Stimulated activated CD8-positive, alpha-beta memory T cell treated with anti-CD3 and anti-CD28 coated beads, Interleukin-7, amount 100 ng/mL, for 1 hour (primary cell): ENCODE data around the gene MMADHC.
"Not testable (repeated sequence)": the region's sequence is repeated elsewhere in the genome, so short reads cannot be mapped to it uniquely, and the experiment has no call there.

Experiments
- DNase-seq, 2 donors: peaks; one replicate each; pipeline ENCODE4 v3.0.0-alpha.2; 2020; ENCODE audit warnings: low read depth in 2 of 2

Gene MMADHC

GRCh38 chr2:149595056-149595963 is 7.7 kb upstream of the MMADHC start:
- DNase-seq: no peak

DNA sequence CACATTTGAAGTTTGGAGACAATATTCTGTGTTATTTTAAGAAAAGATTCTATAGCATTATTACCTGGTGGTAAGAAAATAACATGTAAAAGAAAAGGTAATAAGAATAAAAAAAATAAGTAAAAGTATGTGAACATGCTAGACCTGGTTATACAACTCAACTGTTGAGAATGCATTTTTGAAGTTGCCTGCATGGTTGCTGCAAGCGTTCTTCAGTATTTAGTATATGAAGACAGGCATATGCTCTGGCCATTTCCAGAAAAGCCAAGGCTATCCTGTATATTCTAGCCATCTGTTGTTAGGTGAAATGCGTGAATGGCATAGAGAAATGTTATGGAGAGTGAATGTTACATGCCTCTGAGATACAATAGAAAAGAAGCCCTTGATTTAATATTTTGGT is 6.8 kb upstream of the MMADHC start:
- DNase-seq: no peak

GRCh38 chr2:149587950-149588487 is 444 bp upstream of the MMADHC start:
- DNase-seq: no peak

DNA sequence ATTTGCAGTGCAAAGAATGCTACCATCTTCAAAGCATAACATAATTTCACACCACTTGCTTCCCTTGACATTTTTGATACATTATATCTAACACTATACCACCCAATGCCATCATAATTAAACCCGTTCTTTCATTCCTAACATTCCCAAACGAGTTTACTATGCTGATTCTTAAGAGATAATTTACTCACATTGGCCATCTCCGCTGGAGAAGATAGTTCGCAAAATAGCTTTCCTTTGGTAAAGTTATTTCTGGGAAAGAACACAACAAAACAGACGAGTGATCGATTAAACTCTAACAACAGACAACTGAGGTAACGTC is 716 bp downstream of the MMADHC start:
- no peak for DNase-seq

DNA sequence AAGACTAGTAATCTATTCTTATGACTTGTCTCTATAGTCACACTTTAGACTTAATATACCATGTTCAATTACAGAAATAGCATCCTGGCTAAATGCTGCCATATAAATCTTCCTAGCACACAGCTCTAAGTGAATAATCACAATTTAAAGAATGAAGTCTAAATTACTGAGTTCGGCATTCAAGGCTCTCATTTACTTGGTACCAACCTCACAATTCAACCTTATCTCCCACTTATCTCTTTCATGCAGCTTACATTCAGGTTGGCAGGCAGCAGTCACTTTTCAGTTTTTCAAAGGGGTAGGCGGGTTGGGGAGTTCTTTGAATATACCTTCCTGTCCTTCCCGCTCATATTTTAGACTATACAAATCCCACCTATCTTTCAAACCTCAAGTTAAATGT is 1.5 kb downstream of the MMADHC start:
- no peak for DNase-seq

DNA sequence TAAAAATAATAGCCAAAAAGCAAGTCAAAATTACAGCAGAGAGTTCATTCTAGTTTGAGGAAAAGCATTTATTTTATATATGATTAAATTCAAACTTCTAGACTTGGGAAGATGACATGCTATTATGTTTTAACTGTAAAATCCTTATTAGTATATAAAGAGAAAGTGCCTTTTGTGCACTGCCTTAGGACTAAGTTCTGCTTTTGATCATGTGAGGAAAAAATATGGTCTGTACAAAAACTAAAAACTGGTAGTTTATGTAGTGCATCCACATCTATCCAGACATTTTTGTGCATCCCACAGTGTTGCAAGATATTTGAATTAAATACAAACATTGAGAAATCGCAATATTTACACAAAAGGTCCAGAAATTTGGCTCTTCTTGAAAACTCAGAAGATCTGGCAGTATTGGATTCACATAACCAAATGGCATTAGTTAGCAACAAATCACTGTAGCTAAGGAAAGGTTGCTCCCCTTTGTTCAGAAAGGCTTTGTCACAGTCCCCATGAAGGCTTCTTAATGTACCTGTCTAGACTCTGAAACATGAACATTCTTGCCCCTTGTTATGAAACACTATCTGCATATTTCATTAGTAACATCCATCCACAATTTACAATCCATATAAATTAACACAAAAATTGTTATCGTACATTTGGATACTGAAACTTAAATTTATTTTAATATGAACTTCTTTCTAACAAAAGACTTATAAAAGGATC is 2.2 kb downstream of the MMADHC start:
- no peak for DNase-seq

- no peak for DNase-seq
Measured at GRCh38 chr2:149579972-149580882, 7.3 kb downstream of the MMADHC start.

- DNase-seq: no peak
Measured at GRCh38 chr2:149577269-149577668, 10.3 kb downstream of the MMADHC start.

GRCh38 chr2:149575752-149576151 is 11.8 kb downstream of the MMADHC start:
- no peak for DNase-seq

DNA sequence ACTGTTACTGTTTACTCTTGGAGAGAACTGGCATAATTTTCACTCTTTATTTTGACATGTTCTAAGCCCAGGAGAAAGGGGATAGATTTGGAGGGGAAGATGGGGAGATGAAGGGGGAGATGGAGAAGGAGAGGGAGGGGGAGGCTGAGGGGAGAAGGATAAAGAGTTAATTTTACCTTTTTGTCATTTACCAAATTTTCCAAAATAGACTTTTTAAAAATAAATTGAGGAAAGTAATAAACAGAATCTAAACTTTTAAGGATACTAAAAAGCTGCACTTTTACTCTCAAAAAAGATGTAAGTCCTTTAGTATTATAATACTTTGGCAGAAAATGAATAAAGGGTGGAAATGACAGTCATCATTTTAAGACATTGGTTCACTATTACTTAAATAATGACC is 12.3 kb downstream of the MMADHC start:
- DNase-seq: no peak

DNA sequence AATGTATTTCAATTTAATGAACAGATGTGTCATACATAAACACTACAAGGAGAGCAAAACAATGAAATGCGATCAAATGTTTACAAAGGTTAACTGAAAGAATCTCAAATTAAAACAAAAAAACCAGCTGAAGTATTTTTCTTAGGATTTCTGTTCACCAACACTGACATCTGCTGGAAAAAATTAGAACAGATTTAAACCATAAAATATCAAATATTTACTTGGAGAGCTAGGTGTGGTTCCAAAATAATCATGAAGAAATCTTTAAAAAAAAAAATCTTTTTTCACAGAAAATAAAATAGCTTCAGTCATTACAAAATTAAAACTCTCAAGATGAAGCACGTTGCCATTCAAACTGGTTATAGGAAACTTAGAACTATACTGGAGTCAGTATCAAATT is 13.8 kb downstream of the MMADHC start:
- DNase-seq: no peak

DNA sequence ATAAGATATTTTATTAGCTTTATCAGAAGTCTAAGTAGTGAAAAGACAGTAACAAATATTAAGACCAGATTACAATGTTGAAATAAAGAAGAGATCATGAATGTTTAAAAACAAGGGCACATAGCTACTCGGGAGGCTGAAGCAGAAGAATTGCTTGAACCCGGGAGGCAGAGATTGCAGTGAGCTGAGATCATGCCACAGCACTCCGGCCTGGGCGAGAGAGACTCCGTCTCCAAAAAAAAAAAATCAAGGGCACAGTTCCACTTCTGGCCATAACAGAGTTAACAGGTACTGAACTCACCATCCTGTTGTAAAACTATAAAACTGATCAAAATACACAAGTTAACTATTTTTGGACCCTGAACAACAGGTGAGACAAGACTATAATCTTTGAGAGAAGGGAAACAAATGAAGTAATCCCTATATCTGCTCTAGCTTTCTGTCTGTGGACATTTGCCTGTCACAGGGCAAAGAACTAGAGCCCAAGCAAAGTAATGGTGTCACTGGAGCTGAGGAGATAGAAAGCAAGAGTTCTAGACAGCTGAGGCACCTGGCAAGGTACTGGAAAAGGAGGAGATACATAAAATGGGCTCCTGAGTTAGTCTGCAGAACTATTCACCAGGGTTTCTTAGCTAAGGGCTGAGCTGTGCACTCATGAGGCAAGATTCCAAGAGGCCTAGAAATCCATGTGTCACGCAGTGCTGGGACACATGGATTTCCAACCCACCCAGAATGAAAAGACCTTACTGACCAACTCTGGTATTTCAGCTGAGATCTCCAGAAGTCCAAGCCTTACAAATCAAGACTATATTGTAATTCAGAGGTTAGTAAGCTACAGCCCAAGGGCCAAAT is 15.2 kb downstream of the MMADHC start:
- DNase-seq: no peak

- no peak for DNase-seq
Measured at GRCh38 chr2:149568138-149568537, 19.4 kb downstream of the MMADHC start.

DNA sequence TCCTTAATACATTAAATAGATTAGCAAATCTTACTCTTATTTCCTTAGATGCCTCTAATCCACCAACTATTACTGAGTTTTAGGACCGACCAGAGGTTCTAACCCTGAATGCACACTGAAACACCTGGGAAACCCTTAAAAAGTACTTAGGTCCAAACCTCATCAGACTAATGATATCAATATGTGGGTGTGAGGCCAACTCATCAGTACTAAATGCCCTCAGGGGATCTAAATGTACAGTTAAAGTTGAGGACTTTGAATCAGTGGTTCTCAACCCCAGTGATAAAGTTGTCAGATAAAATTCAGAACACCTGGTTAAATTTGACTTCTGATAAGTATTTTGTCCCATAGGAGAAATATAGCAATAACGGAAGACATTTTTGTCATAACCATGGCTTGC is 20.9 kb downstream of the MMADHC start:
- DNase-seq: no peak

- not testable (repeated sequence) for DNase-seq
Measured at GRCh38 chr2:149565625-149566024, 21.9 kb downstream of the MMADHC start.

GRCh38 chr2:149564983-149565382 is 22.6 kb downstream of the MMADHC start:
- no peak for DNase-seq

DNA sequence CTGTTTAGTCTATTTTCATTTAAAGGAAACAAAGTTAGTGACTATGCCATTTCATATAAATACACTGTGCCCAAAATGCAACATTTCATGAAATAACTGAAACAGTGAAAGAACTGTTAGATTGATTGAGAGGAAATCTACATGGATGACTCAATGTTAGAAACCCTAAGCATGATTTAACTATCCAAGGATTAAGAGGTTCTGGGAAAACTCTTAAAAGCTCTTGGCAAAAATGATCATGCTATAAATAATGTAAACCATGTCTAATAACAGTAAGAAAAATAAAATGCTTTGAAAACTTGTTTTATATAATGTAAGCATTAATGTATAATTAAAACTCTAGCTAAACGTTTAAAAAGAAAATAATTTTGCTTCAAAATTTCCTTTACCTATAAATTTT is 23.5 kb downstream of the MMADHC start:
- DNase-seq: no peak

GRCh38 chr2:149562324-149562723 is 25.3 kb downstream of the MMADHC start:
- no peak for DNase-seq

DNA sequence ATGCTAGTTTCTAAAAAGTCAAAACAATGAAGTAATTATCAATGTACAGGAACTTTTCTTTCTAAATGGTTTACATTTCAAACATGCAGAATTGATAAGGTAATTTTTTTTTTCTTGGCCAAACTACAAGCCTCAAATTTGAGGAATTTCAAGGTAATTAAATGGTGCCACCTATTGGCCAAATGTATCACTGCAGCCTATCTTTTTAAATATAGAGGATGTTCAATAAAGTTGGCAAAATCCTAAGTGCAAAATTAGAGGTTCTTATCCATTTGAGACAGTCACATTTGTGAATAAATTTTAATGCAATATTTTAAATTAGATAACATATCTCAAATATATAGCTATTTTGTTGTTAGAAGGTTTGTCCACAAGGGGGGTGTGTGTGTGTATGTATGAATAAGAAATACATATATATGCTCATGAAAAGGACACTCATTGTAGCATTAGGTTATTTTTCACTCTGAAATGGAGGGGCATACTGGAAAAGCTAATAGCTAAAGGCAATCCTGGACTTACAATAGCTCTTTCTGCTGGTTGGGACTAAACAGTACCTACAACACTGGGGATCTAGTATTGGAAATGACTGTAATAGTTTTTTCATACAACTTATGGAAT is 26.2 kb downstream of the MMADHC start:
- no peak for DNase-seq

GRCh38 chr2:149559341-149560068 is 28.1 kb downstream of the MMADHC start:
- DNase-seq: no peak
